GM18498 (cell line): ENCODE measurements around the gene TESPA1.
"Not testable (repeated sequence)": the region's sequence is repeated elsewhere in the genome, so short reads cannot be mapped to it uniquely, and the experiment has no call there.

Experiments used
- ATAC-seq: cut with Tn5 transposase; IDR thresholded peaks from one replicate; pipeline ENCODE4 v1.9.1; 2021; ENCODE audit warnings: mild to moderate bottlenecking, moderate library complexity; ENCODE audit not compliant: unreplicated experiment

Gene TESPA1

GRCh38 chr12:54949073-54949711 lies 35.4 kb downstream of the TESPA1 start:
- no peak for ATAC-seq

- no peak for ATAC-seq
Measured at GRCh38 chr12:54948171-54948570, 36.4 kb downstream of the TESPA1 start.

GRCh38 chr12:54945082-54945481 lies 39.5 kb downstream of the TESPA1 start:
- ATAC-seq: no peak

GRCh38 chr12:54943292-54943691 lies 41.3 kb downstream of the TESPA1 start:
- not testable (repeated sequence) for ATAC-seq

GRCh38 chr12:54941659-54942058 lies 42.9 kb downstream of the TESPA1 start:
- no peak for ATAC-seq

GRCh38 chr12:54940727-54941315 lies 43.7 kb downstream of the TESPA1 start:
- no peak for ATAC-seq

- ATAC-seq: no peak
Measured at GRCh38 chr12:54937929-54938328, 46.6 kb downstream of the TESPA1 start.

- ATAC-seq: no peak
Measured at GRCh38 chr12:54937376-54937775, 47.2 kb downstream of the TESPA1 start.

- ATAC-seq: no peak
Measured at GRCh38 chr12:54936736-54937135, 47.8 kb downstream of the TESPA1 start.

GRCh38 chr12:54935235-54935951 lies 49.2 kb downstream of the TESPA1 start:
- peak; percentile 95 for ATAC-seq

GRCh38 chr12:54934419-54934818 lies 50.1 kb downstream of the TESPA1 start:
- no peak for ATAC-seq

GRCh38 chr12:54933376-54933775 lies 51.2 kb downstream of the TESPA1 start:
- no peak for ATAC-seq

- ATAC-seq: no peak
Measured at GRCh38 chr12:54932691-54933090, 51.9 kb downstream of the TESPA1 start.

GRCh38 chr12:54932038-54932437 lies 52.5 kb downstream of the TESPA1 start:
- no peak for ATAC-seq

- ATAC-seq: no peak
Measured at GRCh38 chr12:54929998-54930397, 54.6 kb downstream of the TESPA1 start.

GRCh38 chr12:54926246-54926645 lies 58.3 kb downstream of the TESPA1 start:
- no peak for ATAC-seq

- no peak for ATAC-seq
Measured at GRCh38 chr12:54924972-54925707, 59.4 kb downstream of the TESPA1 start.

GRCh38 chr12:54917001-54917488 lies 67.5 kb downstream of the TESPA1 start:
- ATAC-seq: no peak
